Natural killer cell treated with Interleukin-12 subunit alpha and Interleukin-12 subunit beta and Interleukin-15 and Interleukin-18, amount 100 ng/mL, for 72 hours (primary cell): ENCODE data around the gene ELP5. TPM values are rescaled to one million over a fixed set of nuclear protein-coding genes. Genes with fewer than 3 reads are reported as not detected.

Source experiments
- ATAC-seq, 2 donors: fragments of 150-1000 bp; cut with Tn5 transposase in 1 of 2; sonication (Bioruptor Pico), chemical (Tn5 transposase) in 1 of 2; 2 replicates each; pipeline ENCODE4 v1.10.0; 2021
- DNase-seq: peaks from one replicate; pipeline ENCODE4 v3.0.0; 2022; ENCODE audit warnings: low spot score
- H3K27ac Mint-ChIP-seq, 2 donors: 1 replicate in 1 of 2; 2 replicates in 1 of 2; pipeline ENCODE4 v1.8.0; 2022; ENCODE audit warnings: mixed read lengths in 2 of 2, mild to moderate bottlenecking in 1 of 2, moderate library complexity in 1 of 2
- H3K27me3 Mint-ChIP-seq, 2 donors: 1 replicate in 1 of 2; 2 replicates in 1 of 2; pipeline ENCODE4 v1.8.0; 2022; ENCODE audit warnings: mixed read lengths in 2 of 2
- H3K36me3 Mint-ChIP-seq: one replicate; pipeline ENCODE4 v1.8.0; 2022; ENCODE audit warnings: mixed read lengths
- H3K4me1 Mint-ChIP-seq, 2 donors: 1 replicate in 1 of 2; 2 replicates in 1 of 2; pipeline ENCODE4 v1.8.0; 2022; ENCODE audit warnings: low read depth in 2 of 2, mixed read lengths in 2 of 2, mild to moderate bottlenecking in 1 of 2
- H3K4me3 Mint-ChIP-seq: one replicate; pipeline ENCODE4 v1.8.0; 2022; ENCODE audit warnings: mixed read lengths
- H3K9me3 Mint-ChIP-seq: 2 replicates; pipeline ENCODE4 v1.8.0; 2022; ENCODE audit warnings: mixed read lengths
- total RNA-seq, 2 donors: library from RNA; stranded (reverse); gene quantifications; one replicate each; pipeline ENCODE4 v1.2.3, GENCODE V29; 2022

ELP5 gene
- total RNA-seq, 2 donors from 2014 or later = 43.5 to 70.5 TPM

- Mint-ChIP-seq H3K27ac (peak overlapping the region; percentile 83 to 87), H3K27me3 (peaks cover 6 to 7% of the 10 kb centered on the region in 2 donors), H3K9me3 (no peaks in the 10 kb centered on the region), H3K4me1 (peaks cover 41 to 49% of the 10 kb centered on the region in 2 donors), H3K36me3 (no peaks in the 10 kb centered on the region), H3K4me3 (peak overlapping the region; percentile 92)
- DNase-seq (no peak), ATAC-seq (no peak)
These were observed 36.8 kb upstream of the ELP5 start for GRCh38 chr17:7215136-7215638.

- Mint-ChIP-seq H3K4me1 (peaks cover 46 to 54% of the 10 kb centered on the region in 2 donors), H3K4me3 (peak overlapping the region; percentile 56), H3K36me3 (no peaks in the 10 kb centered on the region), H3K9me3 (no peaks in the 10 kb centered on the region), H3K27me3 (peaks cover 6% of the 10 kb centered on the region in 2 donors), H3K27ac (peak overlapping the region in 1 of 2 donors; percentile 40)
- no peak for ATAC-seq
- no peak for DNase-seq
These were observed 36.3 kb upstream of the ELP5 start for GRCh38 chr17:7215652-7216180.

- Mint-ChIP-seq H3K27ac (peak overlapping the region; percentile 40 to 47), H3K36me3 (no peaks in the 10 kb centered on the region), H3K4me3 (peak overlapping the region; percentile 56), H3K9me3 (no peaks in the 10 kb centered on the region), H3K4me1 (peaks cover 53 to 62% of the 10 kb centered on the region in 2 donors), H3K27me3 (peaks cover 6% of the 10 kb centered on the region in 2 donors)
- DNase-seq (no peak), ATAC-seq (no peak)
These were observed 35.5 kb upstream of the ELP5 start for GRCh38 chr17:7216242-7217112.

- Mint-ChIP-seq H3K4me3 (peak overlapping the region; percentile 38), H3K4me1 (peaks cover 58% of the 10 kb centered on the region in 2 donors), H3K9me3 (no peaks in the 10 kb centered on the region), H3K27me3 (peaks cover under 1 to 1% of the 10 kb centered on the region in 2 donors), H3K36me3 (no peaks in the 10 kb centered on the region), H3K27ac (peak overlapping the region; percentile 60 to 98)
- ATAC-seq (no peak), DNase-seq (no peak)
These were observed 34.7 kb upstream of the ELP5 start for GRCh38 chr17:7217113-7217987.

- no peaks in the 10 kb centered on the region for H3K27me3 Mint-ChIP-seq
- H3K27ac Mint-ChIP-seq = peak overlapping the region; percentile 60 to 98
- no peaks in the 10 kb centered on the region for H3K9me3 Mint-ChIP-seq
- no peak overlapping the region for H3K4me3 Mint-ChIP-seq
- no peak for ATAC-seq
- H3K4me1 Mint-ChIP-seq = peaks cover 57 to 58% of the 10 kb centered on the region in 2 donors
- H3K36me3 Mint-ChIP-seq = no peaks in the 10 kb centered on the region
- DNase-seq = no peak
These were observed 33.8 kb upstream of the ELP5 start for GRCh38 chr17:7218166-7218565.

GRCh38 chr17:7218758-7219157, 33.3 kb upstream of the ELP5 start:
- Mint-ChIP-seq H3K4me3 (peak overlapping the region; percentile 93), H3K27ac (peak overlapping the region; percentile 98), H3K36me3 (no peaks in the 10 kb centered on the region), H3K9me3 (no peaks in the 10 kb centered on the region), H3K4me1 (peaks cover 52 to 58% of the 10 kb centered on the region in 2 donors), H3K27me3 (no peaks in the 10 kb centered on the region)
- ATAC-seq = no peak
- no peak for DNase-seq

GRCh38 chr17:7219229-7219811, 32.7 kb upstream of the ELP5 start:
- H3K4me1 Mint-ChIP-seq = peaks cover 46 to 54% of the 10 kb centered on the region in 2 donors
- ATAC-seq (no peak), DNase-seq (no peak)
- no peaks in the 10 kb centered on the region for H3K36me3 Mint-ChIP-seq
- no peaks in the 10 kb centered on the region for H3K9me3 Mint-ChIP-seq
- H3K27ac Mint-ChIP-seq = peak overlapping the region; percentile 98
- no peaks in the 10 kb centered on the region for H3K27me3 Mint-ChIP-seq
- H3K4me3 Mint-ChIP-seq = peak overlapping the region; percentile 93

- ATAC-seq (peak; percentile 94 to 95), DNase-seq (peak; percentile 90)
- no peaks in the 10 kb centered on the region for H3K27me3 Mint-ChIP-seq
- H3K9me3 Mint-ChIP-seq = no peaks in the 10 kb centered on the region
- H3K4me1 Mint-ChIP-seq = peaks cover 40 to 47% of the 10 kb centered on the region in 2 donors
- peak within 1 kb of the TSS; percentile 98 for H3K27ac Mint-ChIP-seq
- H3K4me3 Mint-ChIP-seq = peak within 1 kb of the TSS; percentile 93
- H3K36me3 Mint-ChIP-seq = no peaks in the 10 kb centered on the region
These were observed 32.0 kb upstream of the ELP5 start, which contains the start of the genes ACADVL and DLG4 for GRCh38 chr17:7219812-7220592. TSS of gene ACADVL (plus strand) at chr17:7219938. CDS start at chr17:7219985, 47 bp downstream. TSS of gene DLG4 (minus strand) at chr17:7219836.

- DNase-seq = no peak
- no peaks in the 10 kb centered on the region for H3K36me3 Mint-ChIP-seq
- H3K4me1 Mint-ChIP-seq = peaks cover 37 to 46% of the 10 kb centered on the region in 2 donors
These were observed 31.3 kb upstream of the ELP5 start for GRCh38 chr17:7220593-7221277.

GRCh38 chr17:7221278-7222092, 30.5 kb upstream of the ELP5 start:
- Mint-ChIP-seq H3K9me3 (no peaks in the 10 kb centered on the region), H3K27me3 (no peaks in the 10 kb centered on the region), H3K27ac (peak overlapping the region; percentile 98), H3K4me1 (peaks cover 29 to 39% of the 10 kb centered on the region in 2 donors), H3K36me3 (no peaks in the 10 kb centered on the region), H3K4me3 (peak overlapping the region; percentile 93)
- DNase-seq (no peak), ATAC-seq (no peak)

More at GRCh38 chr17:7220593-7221277, 31.3 kb upstream of the ELP5 start:
- no peaks in the 10 kb centered on the region for H3K9me3 Mint-ChIP-seq
- H3K4me3 Mint-ChIP-seq = peak overlapping the region; percentile 93
- peak in 1 of 2 donors; percentile 37 for ATAC-seq
- no peaks in the 10 kb centered on the region for H3K27me3 Mint-ChIP-seq
- peak overlapping the region; percentile 98 for H3K27ac Mint-ChIP-seq

GRCh38 chr17:7222093-7222971, 29.7 kb upstream of the ELP5 start:
- DNase-seq (no peak), ATAC-seq (no peak)
- H3K4me1 Mint-ChIP-seq = peaks cover 28 to 36% of the 10 kb centered on the region in 2 donors
- no peaks in the 10 kb centered on the region for H3K27me3 Mint-ChIP-seq
- no peaks in the 10 kb centered on the region for H3K36me3 Mint-ChIP-seq
- H3K9me3 Mint-ChIP-seq = no peaks in the 10 kb centered on the region
- H3K27ac Mint-ChIP-seq = no peak overlapping the region
- peak overlapping the region; percentile 93 for H3K4me3 Mint-ChIP-seq
